Panc1 (cell line): Measurements from ENCODE around the gene SMOC2.

ENCODE experiments used
- CTCF ChIP-seq: fragments of 450-650 bp; IDR thresholded peaks from 2 replicates; pipeline ENCODE4 v1.5.1; 2017; ENCODE audit warnings: mild to moderate bottlenecking
- POLR2AphosphoS5 ChIP-seq: IDR thresholded peaks from 2 replicates; pipeline ENCODE4 v1.6.1; 2012; ENCODE audit warnings: mild to moderate bottlenecking, low read depth, low read length, moderate library complexity

- no peak for TF ChIP-seq CTCF
- TF ChIP-seq POLR2AphosphoS5 = no peak
Observed at GRCh38 chr6:168427184-168427583, 13.8 kb upstream of the SMOC2 start.
